AG09309 (cell line): Measurements from ENCODE around the gene PRSS50.
A peak's percentile ranks its signal among the peaks of the same experiment; 100 is the strongest.

Experiments used
- DNase-seq: peaks from one replicate; pipeline ENCODE4 v3.0.0-alpha.2; 2010; ENCODE audit warnings: low read depth
- H3K4me3 ChIP-seq: 2 replicates; pipeline ENCODE4 v1.5.1; 2011; ENCODE audit warnings: mild to moderate bottlenecking, low read depth, low read length, moderate library complexity; ENCODE audit not compliant: control insufficient read depth
- TF ChIP-seq, protein P1 (sequence below): IDR thresholded peaks from 2 replicates; pipeline ENCODE4 v1.5.1; 2011; ENCODE audit warnings: mild to moderate bottlenecking, low read depth, low read length, inconsistent platforms; ENCODE audit not compliant: insufficient read depth, control insufficient read depth; ENCODE audit errors: missing control alignments

Gene PRSS50

DNA sequence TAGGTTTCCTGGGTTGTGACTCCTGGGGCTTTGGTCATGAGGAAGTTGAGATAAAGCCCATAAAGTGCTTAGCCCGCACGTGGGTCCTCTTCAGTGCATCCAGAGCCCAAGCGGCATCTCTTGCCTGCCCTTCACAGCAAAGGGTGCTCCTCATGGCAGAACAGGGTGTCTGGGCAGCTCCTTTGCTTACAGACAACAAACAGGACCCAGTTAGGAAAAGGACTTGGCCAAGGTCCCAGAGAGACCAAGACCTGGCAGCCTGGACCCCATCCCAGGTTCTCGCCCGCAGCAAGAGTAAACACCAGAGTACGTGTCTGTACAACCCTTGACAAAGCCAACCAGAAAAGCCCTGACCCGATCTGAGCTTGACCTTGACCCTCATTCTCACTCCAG is 51.2 kb downstream of the PRSS50 start:
- no peak overlapping the region for H3K4me3 ChIP-seq
- no peak for DNase-seq
- TF ChIP-seq, protein P1, sequence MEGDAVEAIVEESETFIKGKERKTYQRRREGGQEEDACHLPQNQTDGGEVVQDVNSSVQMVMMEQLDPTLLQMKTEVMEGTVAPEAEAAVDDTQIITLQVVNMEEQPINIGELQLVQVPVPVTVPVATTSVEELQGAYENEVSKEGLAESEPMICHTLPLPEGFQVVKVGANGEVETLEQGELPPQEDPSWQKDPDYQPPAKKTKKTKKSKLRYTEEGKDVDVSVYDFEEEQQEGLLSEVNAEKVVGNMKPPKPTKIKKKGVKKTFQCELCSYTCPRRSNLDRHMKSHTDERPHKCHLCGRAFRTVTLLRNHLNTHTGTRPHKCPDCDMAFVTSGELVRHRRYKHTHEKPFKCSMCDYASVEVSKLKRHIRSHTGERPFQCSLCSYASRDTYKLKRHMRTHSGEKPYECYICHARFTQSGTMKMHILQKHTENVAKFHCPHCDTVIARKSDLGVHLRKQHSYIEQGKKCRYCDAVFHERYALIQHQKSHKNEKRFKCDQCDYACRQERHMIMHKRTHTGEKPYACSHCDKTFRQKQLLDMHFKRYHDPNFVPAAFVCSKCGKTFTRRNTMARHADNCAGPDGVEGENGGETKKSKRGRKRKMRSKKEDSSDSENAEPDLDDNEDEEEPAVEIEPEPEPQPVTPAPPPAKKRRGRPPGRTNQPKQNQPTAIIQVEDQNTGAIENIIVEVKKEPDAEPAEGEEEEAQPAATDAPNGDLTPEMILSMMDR, result no peak

DNA sequence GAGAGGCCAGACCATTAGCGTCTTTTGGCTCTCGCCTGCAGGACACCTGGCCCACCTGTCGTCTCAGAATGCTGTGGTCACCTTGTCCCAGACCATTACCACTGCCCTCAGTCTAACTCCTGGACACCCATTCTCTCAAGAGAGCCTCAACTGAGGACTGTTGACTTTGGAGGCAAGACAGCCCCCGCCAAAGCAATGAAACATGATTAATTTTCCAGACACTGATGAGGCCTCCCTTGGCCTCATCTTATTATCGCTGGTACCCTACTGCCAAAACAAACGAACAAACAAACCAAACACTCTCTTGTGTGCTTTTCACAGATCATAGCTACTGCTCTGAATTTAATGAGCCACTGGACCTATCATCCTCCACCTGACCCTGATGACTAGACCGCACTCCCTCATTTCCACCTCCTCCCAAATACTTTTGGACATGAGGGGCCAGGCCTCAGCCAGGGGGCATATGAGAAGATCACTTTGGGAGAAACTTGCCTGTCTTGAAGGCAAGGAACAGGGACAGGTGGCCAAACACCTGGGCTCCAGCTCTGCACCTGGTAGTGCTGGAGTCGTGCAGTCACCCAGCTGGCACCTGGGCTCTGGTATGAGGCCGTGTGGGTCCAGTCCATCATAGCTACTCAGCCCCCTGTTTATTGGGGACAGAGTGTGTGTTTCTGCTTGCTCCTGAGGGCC is 51.8 kb downstream of the PRSS50 start:
- DNase-seq, result no peak
- no peak overlapping the region for H3K4me3 ChIP-seq
- TF ChIP-seq, protein P1, result no peak

DNA sequence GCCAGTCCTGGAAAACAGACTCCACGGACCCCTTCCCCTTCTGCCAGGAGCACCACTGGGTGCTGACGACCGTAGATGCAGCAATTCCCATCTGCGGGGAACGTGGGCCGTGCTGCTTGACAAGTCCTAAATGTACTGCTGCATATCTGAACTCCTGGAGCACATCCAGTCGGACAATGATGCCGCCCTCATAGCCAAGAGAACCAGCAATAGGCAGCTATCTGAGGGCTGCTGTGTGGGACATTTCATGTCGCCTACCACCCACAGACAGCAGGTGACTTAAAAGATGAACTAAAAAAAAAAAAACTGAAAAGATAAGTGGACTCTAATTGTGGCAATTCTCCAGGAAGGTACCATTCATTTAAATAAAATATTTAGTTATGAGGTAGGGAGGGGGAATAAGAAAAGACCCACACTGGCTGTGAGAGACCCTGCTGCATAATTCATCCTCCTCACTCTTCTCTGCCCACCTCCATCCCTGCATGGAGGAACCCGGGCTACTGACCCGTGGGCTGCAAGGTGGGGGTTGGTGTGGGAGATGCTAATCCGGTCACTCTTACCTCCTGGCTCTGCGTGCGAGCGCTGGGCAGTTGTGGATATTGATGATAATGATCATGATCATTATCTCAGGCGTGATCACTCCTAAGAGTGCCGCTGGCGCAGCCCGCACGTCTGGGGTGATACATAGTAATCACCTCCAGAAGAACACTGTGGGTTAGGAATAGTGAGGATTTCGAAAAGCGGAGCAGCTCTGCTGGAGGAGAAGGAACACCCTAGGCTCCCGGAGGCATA is 52.5 kb downstream of the PRSS50 start:
- no peak for DNase-seq
- no peak overlapping the region for H3K4me3 ChIP-seq

DNA sequence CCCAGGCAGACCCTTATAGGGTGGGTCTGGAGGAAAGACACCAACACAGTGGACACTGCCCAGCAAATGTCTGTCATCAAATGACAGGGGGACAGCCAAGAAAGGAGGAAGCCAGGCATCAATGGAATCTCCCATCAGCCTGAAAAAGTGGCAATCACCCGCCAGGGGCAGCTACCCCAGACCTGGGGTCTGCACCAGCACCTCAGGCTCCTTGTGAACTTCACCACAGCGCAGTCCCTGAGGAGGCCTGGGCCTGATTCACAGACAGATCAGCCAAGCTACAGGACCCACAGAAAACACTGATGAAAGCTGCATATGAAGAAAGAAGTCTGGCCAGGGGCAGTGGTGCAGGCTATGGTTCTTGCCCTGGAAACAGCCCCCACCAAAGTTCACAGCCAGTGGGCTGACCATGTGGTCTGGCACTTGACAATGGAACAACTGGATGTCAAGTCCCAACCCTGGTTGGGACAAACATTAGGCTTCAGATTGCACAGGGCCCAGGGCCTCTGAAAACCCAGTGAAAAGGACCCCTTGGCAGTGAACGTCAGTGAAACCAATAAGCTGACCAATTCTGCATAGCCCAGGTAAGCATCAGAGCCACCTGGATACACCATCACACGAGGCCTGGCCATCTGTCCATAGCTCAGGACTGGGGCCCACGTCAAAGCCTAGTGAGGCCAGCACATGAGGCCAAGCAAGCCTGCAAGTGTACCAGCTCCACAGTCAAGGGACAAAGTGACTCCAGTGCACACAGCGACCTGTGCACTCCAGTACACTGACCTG is 53.3 kb downstream of the PRSS50 start:
- TF ChIP-seq, protein P1, result no peak
- no peak for DNase-seq
- no peak overlapping the region for H3K4me3 ChIP-seq

More for the DNA sequence above, 52.5 kb downstream of the PRSS50 start:
- TF ChIP-seq, protein P1, result no peak

DNA sequence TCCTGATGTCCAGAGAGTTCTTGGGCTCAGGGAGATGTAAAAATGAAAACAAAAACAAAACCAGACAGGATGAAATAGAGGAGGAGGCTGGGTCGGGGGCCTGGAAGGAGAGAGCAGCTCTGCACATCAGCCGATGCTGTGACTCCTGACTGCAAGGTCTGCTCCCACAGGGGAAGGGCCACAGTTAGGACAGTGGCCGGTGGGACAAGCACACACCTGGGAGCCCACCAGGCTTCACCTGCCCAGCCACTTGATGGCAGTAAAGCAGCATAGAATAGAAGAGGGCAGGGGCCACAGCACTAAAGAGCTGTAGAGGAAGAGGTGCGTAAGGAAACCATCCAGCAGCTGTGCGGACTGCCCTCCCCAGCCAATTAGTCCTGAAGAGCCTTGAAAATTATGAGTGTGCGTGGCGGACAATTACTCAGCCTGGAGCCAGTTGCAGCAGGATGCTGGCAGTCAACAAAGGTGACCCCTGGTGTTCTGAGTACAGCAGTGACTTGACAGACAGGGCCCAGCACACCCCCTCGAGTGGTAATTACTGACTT is 54.0 kb downstream of the PRSS50 start:
- H3K4me3 ChIP-seq, result no peak overlapping the region
- TF ChIP-seq, protein P1, result peak; percentile 11
- DNase-seq, result no peak
